Mesenchymal stem cell (in vitro differentiated cells and primary cell): Measurements from ENCODE around the gene AURKA. TPM values are rescaled to one million over a fixed set of nuclear protein-coding genes. Genes with fewer than 3 reads are reported as not detected.

Experiments
- DNase-seq: peaks from one replicate; pipeline ENCODE4 v3.0.0-alpha.2; 2013
- H2AFZ ChIP-seq: one replicate; pipeline ENCODE4 v1.6.1; 2013; ENCODE audit warnings: low read depth, mild to moderate bottlenecking, control low read depth, inconsistent platforms, low read length, moderate library complexity
- H2AK5ac ChIP-seq: 2 replicates; pipeline ENCODE4 v1.6.1; 2013; ENCODE audit warnings: low read length, moderate library complexity, mild to moderate bottlenecking, inconsistent platforms; ENCODE audit not compliant: severe bottlenecking
- H2BK120ac ChIP-seq: one replicate; pipeline ENCODE4 v1.6.1; 2013; ENCODE audit warnings: low read depth, mild to moderate bottlenecking, inconsistent platforms, low read length, moderate library complexity
- H2BK12ac ChIP-seq, 2 experiments: one replicate each; pipeline ENCODE4 v1.6.1; 2013; ENCODE audit warnings: inconsistent platforms in 2 of 2, low read length in 2 of 2, mild to moderate bottlenecking in 2 of 2, moderate library complexity in 2 of 2, control low read depth in 1 of 2
- H2BK15ac ChIP-seq: one replicate; pipeline ENCODE4 v1.6.1; 2013; ENCODE audit warnings: mild to moderate bottlenecking, low read depth, inconsistent platforms; ENCODE audit not compliant: poor library complexity, severe bottlenecking
- H2BK5ac ChIP-seq: 2 replicates; pipeline ENCODE4 v1.6.1; 2013; ENCODE audit warnings: low read depth, mild to moderate bottlenecking, low read length, control low read depth, inconsistent platforms; ENCODE audit not compliant: poor library complexity, severe bottlenecking
- H3K14ac ChIP-seq, 2 experiments: one replicate each; pipeline ENCODE4 v1.6.1; 2013; ENCODE audit warnings: inconsistent platforms in 2 of 2, low read length in 2 of 2, control low read depth in 1 of 2, mild to moderate bottlenecking in 1 of 2, moderate library complexity in 1 of 2
- H3K18ac ChIP-seq, 2 experiments: one replicate each; pipeline ENCODE4 v1.6.1; 2013; ENCODE audit warnings: inconsistent platforms in 2 of 2, low read length in 2 of 2, control low read depth in 1 of 2, low read depth in 1 of 2, mild to moderate bottlenecking in 1 of 2
- H3K23ac ChIP-seq, 2 experiments: one replicate each; pipeline ENCODE4 v1.6.1; 2013; ENCODE audit warnings: inconsistent platforms in 2 of 2, low read length in 2 of 2, mild to moderate bottlenecking in 2 of 2, moderate library complexity in 2 of 2, control low read depth in 1 of 2
- H3K27ac ChIP-seq: 2 replicates; pipeline ENCODE4 v1.5.1; 2013; ENCODE audit warnings: mild to moderate bottlenecking, moderate library complexity, low read length, control low read depth, inconsistent platforms; ENCODE audit not compliant: poor library complexity, severe bottlenecking
- H3K27me3 ChIP-seq, 2 experiments: 2 replicates each; pipeline versions ENCODE4 v1.6.1 to v1.7.0; 2013; ENCODE audit warnings: low read length in 2 of 2, mild to moderate bottlenecking in 2 of 2, moderate library complexity in 2 of 2, control low read depth in 1 of 2, inconsistent platforms in 1 of 2; ENCODE audit not compliant: control insufficient read depth in 1 of 2, insufficient read depth in 1 of 2
- H3K36me3 ChIP-seq, 2 experiments: 2 replicates each; pipeline versions ENCODE4 v1.6.1 to v1.7.0; 2013; ENCODE audit warnings: low read length in 2 of 2, control low read depth in 1 of 2, inconsistent platforms in 1 of 2, low read depth in 1 of 2, mild to moderate bottlenecking in 1 of 2; ENCODE audit not compliant: insufficient read depth in 2 of 2, control insufficient read depth in 1 of 2
- H3K4ac ChIP-seq, 2 experiments: one replicate each; pipeline ENCODE4 v1.6.1; 2013; ENCODE audit warnings: inconsistent platforms in 2 of 2, low read length in 2 of 2, mild to moderate bottlenecking in 2 of 2, moderate library complexity in 2 of 2, control low read depth in 1 of 2, low read depth in 1 of 2
- H3K4me1 ChIP-seq: 2 replicates; pipeline ENCODE4 v1.6.1; 2013; ENCODE audit warnings: low read depth, low read length, control low read depth; ENCODE audit not compliant: control insufficient read depth, insufficient read depth
- H3K4me2 ChIP-seq: 2 replicates; pipeline ENCODE4 v1.6.1; 2013; ENCODE audit warnings: low read length, mild to moderate bottlenecking, inconsistent platforms; ENCODE audit not compliant: poor library complexity, severe bottlenecking
- H3K4me3 ChIP-seq, 2 experiments: 2 replicates each; pipeline versions ENCODE4 v1.5.1 to v1.7.0; 2013; ENCODE audit warnings: low read length in 2 of 2, mild to moderate bottlenecking in 2 of 2, control low read depth in 1 of 2, low read depth in 1 of 2; ENCODE audit not compliant: insufficient read depth in 1 of 2
- H3K79me1 ChIP-seq: replicated peaks from 2 replicates; pipeline ENCODE4 v1.6.1; 2013; ENCODE audit warnings: mild to moderate bottlenecking, control low read depth, low read length, inconsistent platforms; ENCODE audit not compliant: poor library complexity, severe bottlenecking
- H3K9ac ChIP-seq: 2 replicates; pipeline ENCODE4 v1.7.0; 2013; ENCODE audit warnings: mild to moderate bottlenecking, low read length, moderate library complexity
- H3K9me3 ChIP-seq: 2 replicates; pipeline ENCODE4 v1.7.0; 2013; ENCODE audit warnings: mild to moderate bottlenecking, low read length; ENCODE audit not compliant: control insufficient read depth
- H4K8ac ChIP-seq: one replicate; pipeline ENCODE4 v1.6.1; 2013; ENCODE audit warnings: inconsistent platforms, mild to moderate bottlenecking, low read length, moderate library complexity
- H4K91ac ChIP-seq: one replicate; pipeline ENCODE4 v1.6.1; 2013; ENCODE audit warnings: mild to moderate bottlenecking, low read length, inconsistent platforms
- WGBS: methylation state at CpG from one replicate; pipeline ENCODE4 v1.1.7; 2013; ENCODE audit warnings: mixed read lengths; 5-methylcytosine and 5-hydroxymethylcytosine counted together
- polyA plus RNA-seq, 2 experiments: library from polyadenylated mRNA; stranded (reverse); fragments of 200-250 nt; gene quantifications; one replicate each; pipeline ENCODE4 v1.2.3, GENCODE V29; 2013

Gene AURKA
- polyA plus RNA-seq (2013, experiment 1 of 2): 13.9 TPM
- polyA plus RNA-seq (2013, experiment 2 of 2): 13.9 TPM

GRCh38 chr20:56392132-56392880 is at the start of gene AURKA, which contains the start of gene CSTF1:
Gene AURKA, minus strand, starts transcription at chr20:56392215. Its CDS starts 4,018 bp downstream, at chr20:56388197.
Gene CSTF1, plus strand, starts transcription at chr20:56392645. Its CDS starts 2,908 bp downstream, at chr20:56395553.
- H2BK12ac ChIP-seq: no peak within 1 kb of the TSS

DNA sequence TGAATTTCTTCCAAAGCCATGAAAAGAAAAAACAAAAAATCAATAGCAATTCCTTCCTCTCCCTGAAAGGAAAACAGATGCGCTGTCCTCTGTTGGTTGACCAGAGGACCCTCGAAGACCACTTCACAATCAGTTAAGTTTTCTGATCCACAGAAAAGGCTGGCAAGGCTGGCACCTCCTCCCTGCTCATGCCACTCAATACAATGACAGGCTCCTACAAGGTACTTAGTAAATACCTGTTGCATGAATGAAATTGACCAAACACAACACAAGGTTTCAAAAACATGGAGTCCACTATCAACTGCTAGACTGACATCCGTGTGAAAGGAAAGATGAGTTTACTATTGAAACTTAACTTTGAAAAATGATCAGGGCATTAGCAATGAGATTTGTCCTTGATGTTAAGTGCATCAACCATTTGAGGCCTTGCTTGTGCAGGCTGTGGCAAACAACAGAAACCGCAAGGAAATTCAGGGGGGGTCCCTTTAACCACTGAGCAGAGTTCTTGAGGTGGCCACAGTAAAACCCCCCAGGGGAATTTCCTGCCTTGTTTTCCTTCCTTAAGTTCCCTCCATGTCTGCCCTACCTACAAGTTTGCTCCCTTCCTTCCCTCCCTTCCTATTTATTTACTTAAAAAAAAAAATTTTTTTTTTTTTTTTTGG is 48.5 kb upstream of the AURKA start:
- peak overlapping the region; percentile 67 for H3K9ac ChIP-seq
- H3K4me2 ChIP-seq: no peak overlapping the region
- peaks cover 6% of the 10 kb centered on the region for H3K4me1 ChIP-seq
- H2AFZ ChIP-seq: no peak overlapping the region
- H3K4me3 ChIP-seq: no peak overlapping the region
- H3K27ac ChIP-seq: peak overlapping the region; percentile 3
- H3K14ac ChIP-seq: no peak overlapping the region
- H2BK120ac ChIP-seq: no peak overlapping the region
- H2BK5ac ChIP-seq: peak overlapping the region; percentile 85
- H3K9me3 ChIP-seq: no peaks in the 10 kb centered on the region
- no peaks in the 10 kb centered on the region for H3K27me3 ChIP-seq
- 88% methylated on average over 4 of the region's 4 CpGs for WGBS
- peak overlapping the region; percentile 48 to 54 for H3K18ac ChIP-seq
- H3K4ac ChIP-seq: no peak overlapping the region
- H2AK5ac ChIP-seq: no peak overlapping the region
- peak; percentile 37 for DNase-seq
- H4K8ac ChIP-seq: peak overlapping the region; percentile 55
- H4K91ac ChIP-seq: no peak overlapping the region
- no peak overlapping the region for H2BK12ac ChIP-seq
- no peak overlapping the region for H2BK15ac ChIP-seq
- H3K23ac ChIP-seq: no peak overlapping the region
- H3K79me1 ChIP-seq: no peaks in the 10 kb centered on the region
- no peaks in the 10 kb centered on the region for H3K36me3 ChIP-seq

More at GRCh38 chr20:56392132-56392880, at the start of gene AURKA, which contains the start of gene CSTF1:
- DNase-seq: peak; percentile 100
- H3K4me1 ChIP-seq: peaks cover 3% of the 10 kb centered on the region
- H2BK15ac ChIP-seq: no peak within 1 kb of the TSS
- H3K4me3 ChIP-seq: peak within 1 kb of the TSS; percentile 78 to 96
- H3K9me3 ChIP-seq: no peaks in the 10 kb centered on the region
- peaks cover 19 to 38% of the 10 kb centered on the region in 2 experiments for H3K36me3 ChIP-seq
- H3K18ac ChIP-seq: peak within 1 kb of the TSS; percentile 26 to 95
- H3K23ac ChIP-seq: no peak within 1 kb of the TSS
- WGBS: under 1% methylated on average over 53 of the region's 53 CpGs
- peak within 1 kb of the TSS; percentile 97 for H3K9ac ChIP-seq
- H3K79me1 ChIP-seq: peaks cover 27% of the 10 kb centered on the region
- H2AK5ac ChIP-seq: no peak within 1 kb of the TSS
- H3K4me2 ChIP-seq: peak within 1 kb of the TSS; percentile 84
- no peak within 1 kb of the TSS for H2BK120ac ChIP-seq
- H3K27me3 ChIP-seq: no peaks in the 10 kb centered on the region
- peak within 1 kb of the TSS; percentile 57 to 86 for H3K4ac ChIP-seq
- peak within 1 kb of the TSS in 1 of 2 experiments; percentile 79 for H3K14ac ChIP-seq
- H4K8ac ChIP-seq: peak within 1 kb of the TSS; percentile 74
- peak within 1 kb of the TSS; percentile 5 for H4K91ac ChIP-seq
- H2BK5ac ChIP-seq: peak within 1 kb of the TSS; percentile 46
- H2AFZ ChIP-seq: peak within 1 kb of the TSS; percentile 39
- peak within 1 kb of the TSS; percentile 91 for H3K27ac ChIP-seq

DNA sequence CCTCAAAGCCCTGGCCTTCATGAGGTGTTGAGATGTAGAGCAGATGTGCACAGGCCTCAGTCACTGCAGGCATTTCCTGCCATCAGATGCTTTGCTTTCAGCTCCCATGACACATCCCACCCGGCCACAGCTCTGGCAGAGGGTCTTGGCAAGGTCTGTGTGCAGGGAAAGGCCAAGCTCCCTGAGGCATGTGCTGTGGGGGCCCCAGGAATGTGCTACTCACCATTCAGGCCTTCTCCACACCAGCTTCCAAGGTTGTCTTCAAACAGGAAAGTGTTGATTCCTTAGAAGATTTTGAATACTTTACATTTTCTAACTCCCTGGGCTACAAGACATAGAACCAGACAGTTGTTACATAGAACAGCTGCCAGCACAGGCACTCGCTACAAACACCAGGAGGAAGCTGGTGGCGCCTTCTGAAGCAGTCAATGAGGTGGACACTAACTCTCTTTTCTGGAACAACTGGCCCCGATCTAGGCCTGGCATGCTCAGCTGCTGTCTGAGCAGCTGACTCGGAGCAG is 47.8 kb upstream of the AURKA start:
- Histone ChIP-seq H2BK5ac (peak overlapping the region; percentile 85), H2AK5ac (no peak overlapping the region), H3K27me3 (no peaks in the 10 kb centered on the region), H3K4me2 (no peak overlapping the region), H3K27ac (peak overlapping the region; percentile 3), H2BK15ac (no peak overlapping the region), H3K9ac (peak overlapping the region; percentile 67), H2AFZ (no peak overlapping the region), H3K18ac (no peak overlapping the region), H4K91ac (peak overlapping the region; percentile 54), H3K9me3 (no peaks in the 10 kb centered on the region), H3K36me3 (no peaks in the 10 kb centered on the region), H2BK12ac (no peak overlapping the region), H3K14ac (no peak overlapping the region), H2BK120ac (no peak overlapping the region), H3K79me1 (no peaks in the 10 kb centered on the region), H3K23ac (no peak overlapping the region), H3K4me3 (no peak overlapping the region), H3K4ac (no peak overlapping the region), H4K8ac (peak overlapping the region; percentile 81), H3K4me1 (peaks cover 6% of the 10 kb centered on the region)
- 16% methylated on average over 5 of the region's 5 CpGs for WGBS
- peak; percentile 90 for DNase-seq

- Histone ChIP-seq H3K79me1 (no peaks in the 10 kb centered on the region), H3K4me3 (no peak overlapping the region), H3K9me3 (no peaks in the 10 kb centered on the region), H2AK5ac (no peak overlapping the region), H4K8ac (no peak overlapping the region), H2AFZ (no peak overlapping the region), H2BK15ac (no peak overlapping the region), H3K4me2 (no peak overlapping the region), H3K9ac (no peak overlapping the region), H2BK5ac (no peak overlapping the region), H2BK120ac (no peak overlapping the region), H3K14ac (no peak overlapping the region), H3K4me1 (peaks cover 6% of the 10 kb centered on the region), H3K23ac (no peak overlapping the region), H3K4ac (no peak overlapping the region), H3K27ac (no peak overlapping the region), H4K91ac (no peak overlapping the region), H3K36me3 (no peaks in the 10 kb centered on the region), H2BK12ac (no peak overlapping the region), H3K27me3 (no peaks in the 10 kb centered on the region), H3K18ac (no peak overlapping the region)
- 96% methylated on average over 4 of the region's 4 CpGs for WGBS
- DNase-seq: no peak
These were observed 46.3 kb upstream of the AURKA start for GRCh38 chr20:56438284-56438683.
